Transverse colon (tissue), 4 donors: Measurements from ENCODE around the gene SMKR1. TPM values are rescaled to one million over a fixed set of nuclear protein-coding genes. Genes with fewer than 3 reads are reported as not detected.

ENCODE experiments used
- small RNA-seq, 4 donors: library from RNA; depleted of rRNA; stranded (forward); fragments of <200 nt; gene quantifications; one replicate each; pipeline ENCODE3, GENCODE V24; 2016
- total RNA-seq, 4 donors: library from RNA; depleted of rRNA; stranded (reverse); fragments of >200 nt; gene quantifications; one replicate each; pipeline ENCODE4 v1.1.0, GENCODE V29; 2016

The SMKR1 gene
- total RNA-seq, 4 donors from 2014 or later: not detected

Small RNAs within 50 kb of the gene (small RNA-seq; reads per million reads assigned to genes)
- gene RNU1-72P (0 reads per million in 4 donors), gene SNRPGP3 (0 reads per million in 4 donors)

Other genes starting within 250 kb of the SMKR1 start
- gene STRIP2, start 68.1 kb upstream of the SMKR1 start, total RNA-seq: 1 to 10 TPM in 1 of 4 donors, under 1 TPM in 1, not detected in 2; 0.82 to 1.1 TPM
- gene NRF1, start 109.2 kb downstream of the SMKR1 start, total RNA-seq: 10 to 100 TPM; 11.6 to 21.5 (median 15.3) TPM